H1 (cell line): ENCODE measurements around the gene RAB35.

ENCODE experiments used
- BRCA1 ChIP-seq: IDR thresholded peaks from 2 replicates; pipeline ENCODE4 v1.6.1; 2012; ENCODE audit warnings: low read depth, low read length, improper control_type of control experiment
- CHD1 ChIP-seq: IDR thresholded peaks from 2 replicates; pipeline ENCODE4 v1.6.1; 2012; ENCODE audit warnings: low read depth, low read length, improper control_type of control experiment
- CTCF ChIP-seq, 3 experiments: IDR thresholded peaks; 1 replicate in 2 of 3; 2 replicates in 1 of 3; pipeline versions ENCODE4 v1.5.1 to v1.6.1; 2011; ENCODE audit warnings: low read length in 3 of 3, mild to moderate bottlenecking in 3 of 3, inconsistent platforms in 2 of 3, low read depth in 1 of 3, moderate library complexity in 1 of 3; ENCODE audit not compliant: insufficient read depth in 1 of 3; ENCODE audit errors: control extremely low read depth in 1 of 3
- GABPA ChIP-seq: IDR thresholded peaks from 2 replicates; pipeline ENCODE4 v1.6.1; 2011; ENCODE audit warnings: mild to moderate bottlenecking, low read length, moderate library complexity, borderline replicate concordance; ENCODE audit not compliant: insufficient read depth
- HDAC2 ChIP-seq, 2 experiments: fragments of 300-600 bp in 1 of 2; sonication (generic) in 1 of 2; IDR thresholded peaks; 2 replicates each; pipeline ENCODE4 v1.6.1; 2011 to 2012; ENCODE audit warnings: low read depth in 2 of 2, low read length in 2 of 2, mild to moderate bottlenecking in 2 of 2, moderate library complexity in 2 of 2, borderline replicate concordance in 1 of 2, inconsistent platforms in 1 of 2
- MAX ChIP-seq: IDR thresholded peaks from 2 replicates; pipeline ENCODE4 v1.6.1; 2012; ENCODE audit warnings: inconsistent platforms
- RAD21 ChIP-seq, 2 experiments: IDR thresholded peaks in 1 of 2; conservative IDR thresholded peaks in 1 of 2; 2 replicates each; pipeline ENCODE4 v1.6.1; 2011; ENCODE audit warnings: low read depth in 2 of 2, low read length in 2 of 2, improper control_type of control experiment in 1 of 2, inconsistent platforms in 1 of 2, mild to moderate bottlenecking in 1 of 2, moderate library complexity in 1 of 2
- RBBP5 ChIP-seq: IDR thresholded peaks from 2 replicates; pipeline ENCODE4 v1.7.1; 2012; ENCODE audit warnings: low read depth, mild to moderate bottlenecking, inconsistent platforms, low read length, moderate library complexity, borderline replicate concordance
- ZNF274 ChIP-seq: IDR thresholded peaks from 2 replicates; pipeline ENCODE4 v1.7.0; 2012; ENCODE audit warnings: low read length, borderline replicate concordance; ENCODE audit errors: extremely low read depth

GRCh38 chr12:120078868-120079267, 37.7 kb downstream of the RAB35 start:
- TF ChIP-seq CTCF (IDR thresholded peaks at IDR 0.05; ENCODE audit: control extremely low read depth in 1 of 3, insufficient read depth in 1 of 3, low read depth in 1 of 3, low read length in 3 of 3) (no peak), RAD21 (IDR thresholded peaks at IDR 0.05 in 1 of 2, conservative IDR thresholded peaks at IDR 0.05 in 1 of 2; ENCODE audit: low read depth in 2 of 2, low read length in 2 of 2) (no peak), GABPA (no peak), ZNF274 (no peak), MAX (no peak), CHD1 (no peak), BRCA1 (no peak), HDAC2 (IDR thresholded peaks at IDR 0.05; ENCODE audit: borderline replicate concordance in 1 of 2, low read depth in 2 of 2, low read length in 2 of 2) (no peak), RBBP5 (no peak)
